NAMALWA (cell line): ENCODE data around the gene CCDC124.
"Not testable (repeated sequence)": the region's sequence is repeated elsewhere in the genome, so short reads cannot be mapped to it uniquely, and the experiment has no call there.

Experiments
- DNase-seq: peaks from one replicate; pipeline ENCODE4 v3.0.0-alpha.2; 2015; ENCODE audit warnings: low spot score

CCDC124 gene

GRCh38 chr19:17932485-17933338, at the start of gene CCDC124:
TSS of gene CCDC124 (plus strand) at chr19:17933015. CDS start at chr19:17936421, 3,406 bp downstream.
- DNase-seq = peak; percentile 95

DNA sequence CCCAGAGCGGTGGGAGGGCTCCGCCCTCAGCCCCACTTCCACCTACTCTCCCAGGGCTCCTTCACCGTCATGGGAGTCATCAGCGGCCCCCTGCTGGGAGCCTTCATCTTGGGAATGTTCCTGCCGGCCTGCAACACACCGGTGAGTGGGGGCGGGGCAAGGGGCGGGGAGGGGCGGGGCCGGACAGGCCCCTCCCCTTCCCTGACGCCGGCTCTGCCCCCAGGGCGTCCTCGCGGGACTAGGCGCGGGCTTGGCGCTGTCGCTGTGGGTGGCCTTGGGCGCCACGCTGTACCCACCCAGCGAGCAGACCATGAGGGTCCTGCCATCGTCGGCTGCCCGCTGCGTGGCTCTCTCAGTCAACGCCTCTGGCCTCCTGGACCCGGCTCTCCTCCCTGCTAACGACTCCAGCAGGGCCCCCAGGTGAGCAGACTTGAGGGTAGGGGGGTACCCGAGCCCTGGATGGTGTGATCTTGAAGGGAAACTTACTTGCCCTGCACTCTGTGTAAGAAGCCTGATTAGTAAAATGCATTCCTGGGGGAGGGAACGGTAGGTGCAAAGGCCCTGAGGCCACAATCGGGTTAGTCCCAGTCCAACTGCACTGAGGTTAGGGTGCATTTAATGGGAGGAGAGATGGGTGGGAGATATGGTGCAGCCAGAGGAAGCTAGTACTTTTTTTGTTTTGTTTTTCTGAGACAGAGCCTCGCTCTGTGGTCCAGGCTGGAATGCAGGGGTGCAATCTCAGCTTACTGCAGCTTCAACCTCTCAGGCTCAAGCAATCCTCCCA, 49.0 kb upstream of the CCDC124 start:
- no peak for DNase-seq

DNA sequence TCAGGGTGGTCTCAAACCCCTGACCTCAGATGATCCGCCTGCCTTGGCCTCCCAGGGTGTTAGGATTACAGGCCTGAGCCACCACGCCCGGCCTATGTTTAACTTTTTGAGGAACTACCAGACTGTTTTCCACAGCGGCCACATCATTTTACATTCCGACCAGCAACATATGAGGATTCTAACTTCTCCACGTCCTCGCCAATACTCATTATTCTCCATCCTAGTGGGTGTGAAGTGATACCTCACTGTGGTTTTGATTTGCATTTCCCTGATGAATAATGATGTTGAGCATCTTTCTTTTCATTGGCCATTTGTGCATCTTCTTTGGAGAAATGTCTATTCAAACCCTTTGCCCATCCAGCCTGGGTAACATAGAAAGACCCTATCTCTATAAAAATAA, 46.3 kb upstream of the CCDC124 start:
- DNase-seq = no peak

DNA sequence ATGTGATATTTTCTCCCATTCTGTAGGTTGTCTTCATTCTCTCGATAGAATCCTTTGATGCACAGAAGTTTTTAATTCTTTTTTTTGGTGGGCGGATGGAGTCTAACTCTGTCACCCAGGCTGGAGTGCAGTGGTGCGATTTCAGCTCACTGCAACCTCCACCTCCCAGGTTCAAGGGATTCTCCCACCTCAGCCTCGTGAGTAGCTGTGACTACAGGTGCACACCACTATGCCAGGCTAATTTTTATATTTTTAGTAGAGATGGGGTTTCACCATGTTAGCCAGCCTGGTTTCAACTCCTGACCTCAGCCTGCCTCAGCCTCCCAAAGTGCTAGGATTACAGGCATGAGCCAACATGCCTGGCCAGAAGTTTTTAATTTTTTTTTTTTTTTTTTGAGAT, 45.6 kb upstream of the CCDC124 start:
- not testable (repeated sequence) for DNase-seq

DNA sequence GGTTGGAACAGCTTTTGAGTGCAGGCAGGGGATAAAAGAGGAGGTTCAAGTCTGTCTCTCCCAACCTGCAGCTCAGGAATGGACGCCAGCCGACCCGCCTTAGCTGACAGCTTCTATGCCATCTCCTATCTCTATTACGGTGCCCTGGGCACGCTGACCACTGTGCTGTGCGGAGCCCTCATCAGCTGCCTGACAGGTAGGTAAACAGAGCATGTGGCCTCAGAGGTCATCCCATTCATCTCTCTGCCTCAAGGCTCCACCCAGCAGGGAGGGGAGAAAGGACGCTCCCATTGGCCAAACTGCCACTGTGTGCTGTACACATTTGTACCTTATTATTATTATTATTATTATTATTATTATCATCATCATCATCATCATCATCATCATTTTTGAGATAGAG, 44.6 kb upstream of the CCDC124 start:
- DNase-seq = no peak

- no peak for DNase-seq
These were observed 43.1 kb upstream of the CCDC124 start for GRCh38 chr19:17889609-17890214.

GRCh38 chr19:17893766-17894165, 39.0 kb upstream of the CCDC124 start:
- no peak for DNase-seq

DNA sequence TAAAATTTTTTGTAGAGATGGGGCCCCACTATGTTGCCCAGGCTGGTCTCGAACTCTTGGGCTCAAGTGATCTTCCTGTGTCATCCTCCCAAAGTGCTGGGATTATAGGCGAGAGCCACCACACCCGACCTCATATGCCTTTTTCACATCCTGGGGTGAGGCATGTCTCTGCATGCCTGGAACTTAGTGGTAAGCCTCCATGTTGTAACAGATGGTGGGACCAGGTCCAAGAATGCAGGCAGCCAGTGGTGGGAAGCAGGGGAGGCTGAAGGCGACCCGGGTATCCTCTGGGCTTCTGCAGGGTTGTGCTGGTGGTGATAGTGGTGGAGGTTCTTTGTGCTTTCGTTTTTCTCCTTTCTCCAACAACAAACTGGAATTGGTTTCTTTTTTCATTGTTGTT, 30.1 kb upstream of the CCDC124 start:
- no peak for DNase-seq

- no peak for DNase-seq
These were observed 24.6 kb upstream of the CCDC124 start for GRCh38 chr19:17908244-17908643.

DNA sequence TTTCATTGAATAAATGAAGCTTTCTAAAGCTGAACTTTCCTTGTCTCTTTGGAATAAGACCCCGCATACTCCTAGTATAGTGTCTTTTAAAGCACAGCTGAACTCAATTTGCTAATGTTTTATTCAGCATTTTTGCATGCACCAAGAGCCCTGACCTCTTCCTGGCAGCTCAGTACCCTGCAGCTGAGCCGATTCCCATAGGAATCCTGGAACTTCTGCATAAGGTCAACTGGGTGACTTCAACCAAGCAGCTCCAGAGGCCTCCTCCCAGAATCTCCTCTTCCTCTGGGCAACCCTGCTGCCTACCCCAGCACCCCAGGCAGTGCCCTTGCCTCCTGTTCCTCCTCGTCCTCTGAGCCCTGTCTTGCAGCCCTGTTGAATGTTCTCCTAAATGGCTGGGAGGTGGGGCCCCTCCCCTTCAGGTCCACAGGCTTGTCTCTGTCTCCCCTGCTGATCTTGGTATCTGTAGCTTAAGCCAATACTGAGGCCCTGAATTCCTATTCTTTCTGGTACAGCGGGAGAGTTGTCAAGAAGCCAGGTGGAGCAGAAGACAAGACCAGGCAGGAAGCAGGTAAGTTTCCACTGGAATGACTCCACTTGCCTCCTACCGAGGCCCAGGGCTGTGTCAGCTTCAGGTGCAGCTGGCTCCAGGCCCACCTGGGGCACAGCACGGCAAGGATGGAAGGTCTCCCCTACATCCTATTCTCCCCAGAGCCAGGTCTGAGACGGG, 23.6 kb upstream of the CCDC124 start:
- no peak for DNase-seq

GRCh38 chr19:17910791-17911360, 21.9 kb upstream of the CCDC124 start:
- DNase-seq = no peak

GRCh38 chr19:17915940-17916593, 16.7 kb upstream of the CCDC124 start:
- no peak for DNase-seq

- not testable (repeated sequence) for DNase-seq
These were observed 14.7 kb upstream of the CCDC124 start for GRCh38 chr19:17918151-17918550.

DNA sequence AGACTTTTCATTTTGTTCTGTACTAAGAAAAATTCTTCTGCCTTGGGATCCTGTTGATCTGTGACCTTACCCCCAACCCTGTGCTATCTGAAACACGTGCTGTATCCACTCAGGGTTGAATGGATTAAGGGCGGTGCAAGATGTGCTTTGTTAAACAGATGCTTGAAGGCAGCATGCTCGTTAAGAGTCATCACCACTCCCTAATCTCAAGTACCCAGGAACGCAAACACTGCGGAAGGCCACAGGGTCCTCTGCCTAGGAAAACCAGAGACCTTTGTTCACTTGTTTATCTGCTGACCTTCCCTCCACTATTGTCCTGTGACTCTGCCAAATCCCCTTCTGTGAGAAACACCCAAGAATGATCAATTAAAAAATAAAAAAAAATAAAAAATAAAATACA, 13.7 kb upstream of the CCDC124 start:
- not testable (repeated sequence) for DNase-seq

GRCh38 chr19:17920527-17920926, 12.3 kb upstream of the CCDC124 start:
- DNase-seq = no peak

DNA sequence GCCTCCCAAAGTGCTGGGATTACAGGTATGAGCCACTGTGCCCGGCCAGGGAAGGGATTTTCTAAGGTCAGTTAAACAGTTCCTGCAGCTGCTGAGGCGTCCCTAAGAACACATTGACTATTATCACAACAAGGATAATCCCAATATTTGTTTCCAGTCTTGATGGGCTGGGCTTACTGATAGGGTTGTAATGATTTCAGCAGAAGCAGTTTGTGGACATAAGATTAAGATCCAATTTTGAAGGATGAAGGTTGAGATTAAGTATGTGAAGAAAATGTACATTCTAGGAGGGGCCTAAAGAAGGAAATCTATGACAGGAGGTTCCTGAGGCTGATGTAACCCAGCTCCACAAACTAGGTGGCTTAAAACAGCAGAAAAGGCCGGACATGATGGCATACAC, 10.7 kb upstream of the CCDC124 start:
- no peak for DNase-seq

DNA sequence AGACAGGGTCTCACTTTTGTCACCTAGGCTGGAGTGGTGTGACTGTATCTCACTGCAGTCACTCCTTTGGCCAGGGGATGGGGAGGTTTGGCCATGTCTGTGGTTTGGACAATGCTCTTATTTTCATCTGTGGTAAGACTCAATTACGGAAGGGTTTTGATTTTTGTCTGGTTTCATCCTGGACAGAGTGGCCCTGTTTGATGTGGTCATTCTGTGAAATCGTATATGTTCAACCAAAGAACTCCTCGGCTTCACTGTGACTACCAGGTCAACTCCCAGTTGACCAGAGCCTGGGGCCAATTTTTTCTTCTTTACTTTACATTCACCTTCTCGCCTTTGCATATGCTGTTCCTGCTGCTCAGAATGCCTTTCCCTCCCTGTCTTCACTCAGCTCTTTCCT, 6.8 kb upstream of the CCDC124 start:
- DNase-seq = no peak

DNA sequence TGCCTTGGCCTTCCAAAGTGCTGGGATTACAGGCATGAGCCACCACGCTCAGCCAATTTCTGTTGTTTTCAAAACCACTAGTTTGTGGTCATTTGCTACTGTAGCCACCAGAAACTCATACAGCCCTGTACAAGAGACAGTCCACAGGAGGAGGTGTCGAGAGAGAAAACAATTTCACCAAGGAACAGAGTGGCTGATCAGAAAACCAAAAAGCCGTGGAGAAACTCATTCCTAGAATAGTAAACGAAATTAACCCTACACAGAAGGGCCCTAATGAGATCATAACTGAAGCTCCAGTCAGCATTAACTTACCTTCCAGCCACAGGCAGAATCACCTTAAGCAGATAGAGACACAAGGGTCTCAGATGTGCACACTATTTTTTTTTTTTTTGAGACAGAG, 3.8 kb upstream of the CCDC124 start:
- no peak for DNase-seq

- DNase-seq = no peak
These were observed 1.2 kb upstream of the CCDC124 start for GRCh38 chr19:17931532-17932191.

GRCh38 chr19:17933414-17934129, 757 bp downstream of the CCDC124 start:
- DNase-seq = no peak
